Measurements from ENCODE around the gene CDK17. TPM values are rescaled to one million over a fixed set of nuclear protein-coding genes. Genes with fewer than 3 reads are reported as not detected.

CDK17 gene
- total and polyA plus RNA-seq, 9 of the 15 experiments (the other 6 are each of a cell fraction or from before 2014, with no cell fraction given) = 4.8 to 39.3 (median 21.6) TPM

DNA sequence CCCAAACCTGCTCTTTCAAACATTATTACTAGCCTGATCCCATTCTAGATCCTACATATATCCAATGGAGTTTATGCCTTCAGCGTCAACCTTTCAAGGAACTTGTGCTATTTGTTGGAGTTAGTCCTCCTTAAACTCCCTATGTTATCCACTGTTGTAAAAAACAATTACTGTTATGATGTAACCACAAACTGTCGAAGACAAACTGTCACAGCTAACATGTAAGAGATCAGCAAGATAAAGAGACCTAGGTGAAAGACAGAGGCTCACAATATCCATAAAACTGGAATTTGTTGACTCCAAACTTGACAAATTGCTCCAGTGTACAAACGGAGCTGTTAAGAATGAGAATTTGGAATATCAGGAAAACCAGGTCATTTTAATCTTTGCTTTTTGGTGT is 70.7 kb downstream of the CDK17 start (continued):
- TF ChIP-seq RFX5 (IDR thresholded peaks at IDR 0.05; ENCODE audit: low read depth, low read length) = no peak
- TF ChIP-seq, protein P1, sequence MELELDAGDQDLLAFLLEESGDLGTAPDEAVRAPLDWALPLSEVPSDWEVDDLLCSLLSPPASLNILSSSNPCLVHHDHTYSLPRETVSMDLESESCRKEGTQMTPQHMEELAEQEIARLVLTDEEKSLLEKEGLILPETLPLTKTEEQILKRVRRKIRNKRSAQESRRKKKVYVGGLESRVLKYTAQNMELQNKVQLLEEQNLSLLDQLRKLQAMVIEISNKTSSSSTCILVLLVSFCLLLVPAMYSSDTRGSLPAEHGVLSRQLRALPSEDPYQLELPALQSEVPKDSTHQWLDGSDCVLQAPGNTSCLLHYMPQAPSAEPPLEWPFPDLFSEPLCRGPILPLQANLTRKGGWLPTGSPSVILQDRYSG (tag; conservative IDR thresholded peaks at IDR 0.05; ENCODE audit: low read depth) = no peak
- TF ChIP-seq ZNF174 (CRISPR knock-in tag; IDR thresholded peaks at IDR 0.05) = no peak
- TF ChIP-seq KDM4B (IDR thresholded peaks at IDR 0.05; ENCODE audit: borderline replicate concordance in 2 of 2, low read depth in 1 of 2) = no peak
- TF ChIP-seq TRIM28 (IDR thresholded peaks at IDR 0.05) = no peak
- no peak for TF ChIP-seq NEUROD1 (IDR thresholded peaks at IDR 0.05; ENCODE audit: borderline replicate concordance, low read depth, low read length, partially characterized antibody)
- TF ChIP-seq TCF3 (CRISPR knock-in tag; IDR thresholded peaks at IDR 0.05) = no peak
- TF ChIP-seq SOX6 (IDR thresholded peaks at IDR 0.05) = peak; percentile 89
- TF ChIP-seq, protein P2, sequence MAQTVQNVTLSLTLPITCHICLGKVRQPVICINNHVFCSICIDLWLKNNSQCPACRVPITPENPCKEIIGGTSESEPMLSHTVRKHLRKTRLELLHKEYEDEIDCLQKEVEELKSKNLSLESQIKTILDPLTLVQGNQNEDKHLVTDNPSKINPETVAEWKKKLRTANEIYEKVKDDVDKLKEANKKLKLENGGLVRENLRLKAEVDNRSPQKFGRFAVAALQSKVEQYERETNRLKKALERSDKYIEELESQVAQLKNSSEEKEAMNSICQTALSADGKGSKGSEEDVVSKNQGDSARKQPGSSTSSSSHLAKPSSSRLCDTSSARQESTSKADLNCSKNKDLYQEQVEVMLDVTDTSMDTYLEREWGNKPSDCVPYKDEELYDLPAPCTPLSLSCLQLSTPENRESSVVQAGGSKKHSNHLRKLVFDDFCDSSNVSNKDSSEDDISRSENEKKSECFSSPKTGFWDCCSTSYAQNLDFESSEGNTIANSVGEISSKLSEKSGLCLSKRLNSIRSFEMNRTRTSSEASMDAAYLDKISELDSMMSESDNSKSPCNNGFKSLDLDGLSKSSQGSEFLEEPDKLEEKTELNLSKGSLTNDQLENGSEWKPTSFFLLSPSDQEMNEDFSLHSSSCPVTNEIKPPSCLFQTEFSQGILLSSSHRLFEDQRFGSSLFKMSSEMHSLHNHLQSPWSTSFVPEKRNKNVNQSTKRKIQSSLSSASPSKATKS (CRISPR knock-in tag; IDR thresholded peaks at IDR 0.05) = no peak
- TF ChIP-seq COPS2 (conservative IDR thresholded peaks at IDR 0.05) = no peak
- TF ChIP-seq HDAC6 (IDR thresholded peaks at IDR 0.05; ENCODE audit: low read depth, low read length) = no peak
- peak; percentile 53; the same call in 1 of the 2 replicates for TF ChIP-seq SMARCE1 (IDR thresholded peaks at IDR 0.05)
- TF ChIP-seq, protein P3, sequence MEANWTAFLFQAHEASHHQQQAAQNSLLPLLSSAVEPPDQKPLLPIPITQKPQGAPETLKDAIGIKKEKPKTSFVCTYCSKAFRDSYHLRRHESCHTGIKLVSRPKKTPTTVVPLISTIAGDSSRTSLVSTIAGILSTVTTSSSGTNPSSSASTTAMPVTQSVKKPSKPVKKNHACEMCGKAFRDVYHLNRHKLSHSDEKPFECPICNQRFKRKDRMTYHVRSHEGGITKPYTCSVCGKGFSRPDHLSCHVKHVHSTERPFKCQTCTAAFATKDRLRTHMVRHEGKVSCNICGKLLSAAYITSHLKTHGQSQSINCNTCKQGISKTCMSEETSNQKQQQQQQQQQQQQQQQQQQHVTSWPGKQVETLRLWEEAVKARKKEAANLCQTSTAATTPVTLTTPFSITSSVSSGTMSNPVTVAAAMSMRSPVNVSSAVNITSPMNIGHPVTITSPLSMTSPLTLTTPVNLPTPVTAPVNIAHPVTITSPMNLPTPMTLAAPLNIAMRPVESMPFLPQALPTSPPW (CRISPR knock-in tag; IDR thresholded peaks at IDR 0.05) = 0 out of 2 replicates have a peak, but pooled peaks have one; percentile 20
- TF ChIP-seq, protein P4, sequence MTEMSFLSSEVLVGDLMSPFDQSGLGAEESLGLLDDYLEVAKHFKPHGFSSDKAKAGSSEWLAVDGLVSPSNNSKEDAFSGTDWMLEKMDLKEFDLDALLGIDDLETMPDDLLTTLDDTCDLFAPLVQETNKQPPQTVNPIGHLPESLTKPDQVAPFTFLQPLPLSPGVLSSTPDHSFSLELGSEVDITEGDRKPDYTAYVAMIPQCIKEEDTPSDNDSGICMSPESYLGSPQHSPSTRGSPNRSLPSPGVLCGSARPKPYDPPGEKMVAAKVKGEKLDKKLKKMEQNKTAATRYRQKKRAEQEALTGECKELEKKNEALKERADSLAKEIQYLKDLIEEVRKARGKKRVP (CRISPR knock-in tag; IDR thresholded peaks at IDR 0.05) = peak; percentile 39; the same call in 1 of the 2 replicates
- no peak for TF ChIP-seq BRD9 (IDR thresholded peaks at IDR 0.05; ENCODE audit: low read depth, partially characterized antibody)
- no peak for TF ChIP-seq JUNB (CRISPR knock-in tag; conservative IDR thresholded peaks at IDR 0.05)
- TF ChIP-seq GABPB1 (CRISPR knock-in tag; IDR thresholded peaks at IDR 0.05) = no peak
- no peak for TF ChIP-seq KHSRP (IDR thresholded peaks at IDR 0.05)
- TF ChIP-seq PHTF2 (CRISPR knock-in tag; IDR thresholded peaks at IDR 0.05) = no peak
- no peak for TF ChIP-seq ZBTB1 (CRISPR knock-in tag; IDR thresholded peaks at IDR 0.05; ENCODE audit: borderline replicate concordance, low read depth)
- no peak for TF ChIP-seq ATF1 (CRISPR knock-in tag; IDR thresholded peaks at IDR 0.05)
- TF ChIP-seq ATF1 (tag; IDR thresholded peaks at IDR 0.05) = peak; percentile 56
- peak; percentile 84 for TF ChIP-seq EP300 (IDR thresholded peaks at IDR 0.05; ENCODE audit: low read length)
- TF ChIP-seq BACH1 (tag; IDR thresholded peaks at IDR 0.05) = no peak
- TF ChIP-seq CREM (IDR thresholded peaks at IDR 0.05; ENCODE audit: low read depth) = peak; percentile 57; the same call in 1 of the 2 replicates
- TF ChIP-seq GTF2E2 (tag; IDR thresholded peaks at IDR 0.05) = no peak
- peak; percentile 64; the same call in 1 of the 2 replicates for TF ChIP-seq FOXM1 (IDR thresholded peaks at IDR 0.05; ENCODE audit: low read depth)
- TF ChIP-seq FOXM1 (CRISPR knock-in tag; IDR thresholded peaks at IDR 0.05; ENCODE audit: low read depth) = no peak

Data from K562 (cell line).